RWPE2 (cell line): ENCODE data around the gene WDR48.

Source experiments
- ATAC-seq: fragments of 200-7000 bp; cut with Tn5 transposase; 3 replicates; pipeline ENCODE4 v1.9.1; 2021; ENCODE audit warnings: low read depth
- DNase-seq: peaks from one replicate; pipeline ENCODE4 v3.0.0-alpha.2; 2020; ENCODE audit warnings: low spot score
- H3K27ac ChIP-seq: fragments of 450-650 bp; 2 replicates; pipeline ENCODE4 v1.5.1; 2017; ENCODE audit warnings: mild to moderate bottlenecking; ENCODE audit not compliant: poor library complexity, severe bottlenecking
- H3K27me3 ChIP-seq: fragments of 250-450 bp; sonication (Bioruptor Pico); 2 replicates; pipeline ENCODE4 v1.5.1; 2021; ENCODE audit warnings: mild to moderate bottlenecking, moderate library complexity; ENCODE audit not compliant: insufficient read depth, poor library complexity, severe bottlenecking
- H3K36me3 ChIP-seq: fragments of 250-450 bp; sonication (Bioruptor Pico); 2 replicates; pipeline ENCODE4 v1.5.1; 2020; ENCODE audit warnings: low read depth, mild to moderate bottlenecking, moderate library complexity
- H3K4me1 ChIP-seq: fragments of 250-450 bp; sonication (Bioruptor Pico); 2 replicates; pipeline ENCODE4 v1.5.1; 2021; ENCODE audit warnings: mild to moderate bottlenecking, moderate library complexity; ENCODE audit not compliant: insufficient read depth, poor library complexity, severe bottlenecking
- H3K4me3 ChIP-seq: fragments of 250-450 bp; sonication (Bioruptor Pico); 2 replicates; pipeline ENCODE4 v1.5.1; 2021; ENCODE audit warnings: mild to moderate bottlenecking, moderate library complexity; ENCODE audit not compliant: severe bottlenecking
- H3K9me3 ChIP-seq: fragments of 250-450 bp; sonication (Bioruptor Pico); 2 replicates; pipeline ENCODE4 v1.5.1; 2021; ENCODE audit warnings: mild to moderate bottlenecking, moderate library complexity; ENCODE audit not compliant: severe bottlenecking
- CTCF ChIP-seq: fragments of 450-650 bp; IDR thresholded peaks from one replicate; pipeline ENCODE4 v1.5.1; 2017; ENCODE audit warnings: mild to moderate bottlenecking, moderate library complexity; ENCODE audit not compliant: poor library complexity, severe bottlenecking

WDR48 gene

GRCh38 chr3:39022286-39022630, 29.6 kb upstream of the WDR48 start:
- Histone ChIP-seq H3K4me1 (no peaks in the 10 kb centered on the region), H3K36me3 (no peaks in the 10 kb centered on the region), H3K9me3 (no peaks in the 10 kb centered on the region), H3K27me3 (no peaks in the 10 kb centered on the region), H3K4me3 (no peak overlapping the region), H3K27ac (no peak overlapping the region)
- TF ChIP-seq CTCF, result no peak
- ATAC-seq (no peak), DNase-seq (no peak)

DNA sequence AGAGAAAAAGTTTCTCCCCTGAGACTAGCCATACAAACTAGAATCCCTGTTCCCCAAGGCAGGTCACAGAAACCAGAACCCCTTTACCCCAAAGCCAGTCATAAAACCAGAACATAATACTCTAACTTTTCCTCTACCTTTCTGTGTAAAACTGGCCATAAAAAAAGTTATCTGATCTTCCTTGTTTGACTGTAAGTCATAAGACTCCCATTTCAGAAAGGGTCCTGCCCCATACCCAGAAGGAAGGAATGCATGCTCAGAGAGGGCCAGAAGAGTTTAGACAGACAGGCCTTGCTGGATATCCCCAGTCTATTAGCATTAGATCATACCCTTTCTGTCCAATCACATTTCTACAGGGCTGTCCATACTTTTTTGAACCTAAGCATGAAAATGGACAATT, 27.3 kb upstream of the WDR48 start:
- ATAC-seq (no peak), DNase-seq (no peak)
- no peaks in the 10 kb centered on the region for H3K9me3 ChIP-seq
- H3K27ac ChIP-seq, result no peak overlapping the region
- H3K4me1 ChIP-seq, result no peaks in the 10 kb centered on the region
- TF ChIP-seq CTCF, result no peak
- no peaks in the 10 kb centered on the region for H3K36me3 ChIP-seq
- no peaks in the 10 kb centered on the region for H3K27me3 ChIP-seq
- no peak overlapping the region for H3K4me3 ChIP-seq

DNA sequence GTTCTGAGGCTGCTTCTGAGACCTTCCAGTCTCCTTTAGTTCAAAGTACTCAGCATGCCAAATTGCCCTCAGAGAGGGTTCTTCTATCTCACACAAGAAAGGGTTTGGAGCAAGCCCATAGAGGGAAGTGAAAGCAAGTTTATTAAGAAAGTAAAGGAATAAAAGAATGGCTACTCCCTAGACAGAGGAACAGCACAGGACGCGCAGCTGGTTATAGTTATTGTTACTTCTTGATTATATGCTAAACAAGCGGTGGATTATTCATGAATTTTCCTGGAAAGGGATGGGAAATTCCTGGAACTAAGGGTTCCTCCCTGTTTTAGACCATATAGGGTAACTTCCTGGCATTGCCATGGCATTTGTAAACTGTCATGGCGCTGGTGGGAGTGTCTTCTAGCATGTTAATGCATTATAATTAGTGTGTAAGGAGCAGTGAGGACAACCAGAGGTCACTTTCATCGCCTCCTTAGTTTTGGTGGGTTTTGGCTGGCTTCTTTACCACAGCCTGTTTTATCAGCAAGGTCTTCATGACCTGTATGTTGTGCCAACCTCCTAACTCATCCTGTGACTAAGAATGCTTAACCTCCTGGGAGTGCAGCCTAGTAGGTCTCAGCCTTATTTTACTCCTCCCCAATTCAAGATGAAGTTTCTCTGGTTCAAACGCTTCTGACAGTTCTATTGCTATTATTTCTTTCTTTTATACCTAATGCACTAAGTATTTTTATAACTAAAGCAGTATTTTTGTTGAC, 26.4 kb upstream of the WDR48 start:
- no peak overlapping the region for H3K4me3 ChIP-seq
- H3K36me3 ChIP-seq, result no peaks in the 10 kb centered on the region
- no peak for TF ChIP-seq CTCF
- H3K4me1 ChIP-seq, result no peaks in the 10 kb centered on the region
- H3K9me3 ChIP-seq, result no peaks in the 10 kb centered on the region
- H3K27me3 ChIP-seq, result no peaks in the 10 kb centered on the region
- no peak for ATAC-seq
- no peak for DNase-seq
- H3K27ac ChIP-seq, result no peak overlapping the region

DNA sequence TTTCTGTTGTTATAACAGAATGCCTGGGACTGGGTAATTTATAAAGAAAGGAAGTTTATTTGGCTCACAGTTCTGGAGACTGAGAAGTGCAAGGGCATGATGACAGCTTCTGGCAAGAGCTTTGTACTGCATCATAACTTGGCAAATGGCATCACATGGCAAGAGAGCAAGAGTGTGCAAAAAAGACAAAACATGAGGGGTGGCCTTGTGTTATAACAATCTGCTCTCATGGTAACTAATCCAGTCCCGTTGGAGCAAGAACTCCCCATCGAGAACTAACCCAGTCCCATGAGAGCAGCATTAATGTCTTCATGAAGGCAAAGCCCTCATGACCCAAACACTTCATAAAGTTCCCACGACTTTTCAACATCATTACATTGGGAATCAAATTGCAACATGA, 23.3 kb upstream of the WDR48 start:
- DNase-seq (no peak), ATAC-seq (no peak)
- H3K4me3 ChIP-seq, result no peak overlapping the region
- no peaks in the 10 kb centered on the region for H3K36me3 ChIP-seq
- H3K4me1 ChIP-seq, result no peaks in the 10 kb centered on the region
- H3K27me3 ChIP-seq, result no peaks in the 10 kb centered on the region
- no peak overlapping the region for H3K27ac ChIP-seq
- no peak for TF ChIP-seq CTCF
- no peaks in the 10 kb centered on the region for H3K9me3 ChIP-seq

GRCh38 chr3:39029556-39029955, 22.3 kb upstream of the WDR48 start:
- Histone ChIP-seq H3K9me3 (no peaks in the 10 kb centered on the region), H3K4me1 (no peaks in the 10 kb centered on the region), H3K27me3 (no peaks in the 10 kb centered on the region), H3K27ac (no peak overlapping the region), H3K4me3 (no peak overlapping the region), H3K36me3 (no peaks in the 10 kb centered on the region)
- DNase-seq (no peak), ATAC-seq (no peak)
- no peak for TF ChIP-seq CTCF
